ENCODE results near the gene GRM4.
"Not testable (repeated sequence)": the region's sequence is repeated elsewhere in the genome, so short reads cannot be mapped to it uniquely, and the experiment has no call there.

Gene GRM4

DNA sequence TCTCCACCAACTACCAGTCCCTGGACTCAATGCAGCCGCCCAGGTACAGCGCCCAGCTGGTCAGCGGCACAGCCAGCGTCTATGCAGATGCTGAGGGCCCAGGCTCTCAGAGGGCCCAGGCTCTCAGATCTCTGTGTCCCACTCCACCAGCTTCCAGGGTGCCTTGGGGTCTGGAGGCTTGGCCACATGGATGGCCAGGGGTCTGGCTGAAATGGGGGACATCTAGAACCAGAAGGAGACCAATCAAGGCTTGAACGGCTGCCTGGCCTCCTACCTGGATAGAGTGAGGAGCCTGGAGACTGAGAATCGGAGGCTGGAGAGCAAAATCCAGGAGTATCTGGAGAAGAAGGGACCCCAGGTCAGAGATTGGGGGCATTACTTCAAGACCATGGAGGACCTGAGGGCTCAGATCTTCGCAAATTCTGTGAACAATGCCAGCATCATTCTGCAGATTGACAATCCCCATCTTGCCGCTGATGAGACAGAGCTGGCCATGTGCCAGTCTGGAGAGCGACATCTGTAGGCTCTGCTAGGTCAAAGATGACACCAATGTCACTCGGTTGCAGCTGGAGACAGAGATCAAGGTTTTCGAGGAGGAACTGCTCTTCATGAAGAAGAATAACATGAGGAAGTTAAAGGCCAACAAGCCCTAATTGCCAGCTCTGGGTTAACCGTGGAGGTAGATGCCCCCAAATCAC, 44.1 kb upstream of the GRM4 start:
- Histone ChIP-seq H3K4me2 (ENCODE audit: low read length) (no peak overlapping the region), H3K27me3 (ENCODE audit: insufficient read depth, low read length) (no peaks in the 10 kb centered on the region), H3K27ac (ENCODE audit: low read depth, low read length, poor library complexity, severe bottlenecking) (no peak overlapping the region), H3F3A (ENCODE audit: insufficient read depth, low read length) (no peaks in the 10 kb centered on the region), H3K9ac (ENCODE audit: low read length) (no peak overlapping the region), H3K9me3 (ENCODE audit: low read length) (no peaks in the 10 kb centered on the region), H3K4me1 (ENCODE audit: insufficient read depth, low read length, severe bottlenecking) (peaks cover 3% of the 10 kb centered on the region), H4K20me1 (ENCODE audit: insufficient read depth, low read length) (no peaks in the 10 kb centered on the region), H3K36me3 (ENCODE audit: insufficient read depth, low read length) (no peaks in the 10 kb centered on the region), H3K4me3 (ENCODE audit: low read depth, low read length, poor library complexity, severe bottlenecking) (no peak overlapping the region), H2AFZ (ENCODE audit: low read length) (no peak overlapping the region), H3K79me2 (ENCODE audit: insufficient read depth, low read length) (no peaks in the 10 kb centered on the region), H3K9me2 (ENCODE audit: low read depth, low read length) (no peaks in the 10 kb centered on the region)
- TF ChIP-seq, protein P1, sequence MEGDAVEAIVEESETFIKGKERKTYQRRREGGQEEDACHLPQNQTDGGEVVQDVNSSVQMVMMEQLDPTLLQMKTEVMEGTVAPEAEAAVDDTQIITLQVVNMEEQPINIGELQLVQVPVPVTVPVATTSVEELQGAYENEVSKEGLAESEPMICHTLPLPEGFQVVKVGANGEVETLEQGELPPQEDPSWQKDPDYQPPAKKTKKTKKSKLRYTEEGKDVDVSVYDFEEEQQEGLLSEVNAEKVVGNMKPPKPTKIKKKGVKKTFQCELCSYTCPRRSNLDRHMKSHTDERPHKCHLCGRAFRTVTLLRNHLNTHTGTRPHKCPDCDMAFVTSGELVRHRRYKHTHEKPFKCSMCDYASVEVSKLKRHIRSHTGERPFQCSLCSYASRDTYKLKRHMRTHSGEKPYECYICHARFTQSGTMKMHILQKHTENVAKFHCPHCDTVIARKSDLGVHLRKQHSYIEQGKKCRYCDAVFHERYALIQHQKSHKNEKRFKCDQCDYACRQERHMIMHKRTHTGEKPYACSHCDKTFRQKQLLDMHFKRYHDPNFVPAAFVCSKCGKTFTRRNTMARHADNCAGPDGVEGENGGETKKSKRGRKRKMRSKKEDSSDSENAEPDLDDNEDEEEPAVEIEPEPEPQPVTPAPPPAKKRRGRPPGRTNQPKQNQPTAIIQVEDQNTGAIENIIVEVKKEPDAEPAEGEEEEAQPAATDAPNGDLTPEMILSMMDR (IDR thresholded peaks at IDR 0.05; ENCODE audit: low read length), result peak; percentile 56
- TF ChIP-seq EZH2 (IDR thresholded peaks at IDR 0.05; ENCODE audit: borderline replicate concordance, low read length), result no peak

DNA sequence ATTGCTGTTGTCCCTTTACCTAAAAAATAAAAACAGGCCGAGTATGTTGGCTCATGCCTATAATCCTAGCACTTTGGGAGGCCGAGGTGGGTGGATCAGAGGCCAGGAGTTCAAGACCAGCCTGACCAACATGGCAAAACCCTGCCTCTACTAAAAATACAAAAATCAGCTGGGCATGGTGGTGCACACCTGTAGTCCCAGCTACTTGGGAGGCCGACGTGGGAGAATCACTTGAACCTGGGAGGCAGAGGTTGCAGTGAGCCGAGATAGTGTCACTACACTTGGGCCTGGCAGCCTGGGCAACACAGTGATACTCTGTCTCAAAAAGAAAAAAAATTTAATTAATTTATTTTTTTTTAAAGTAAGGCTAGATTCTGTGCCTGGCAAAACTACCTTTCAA, 38.8 kb upstream of the GRM4 start:
- H3K4me1 ChIP-seq (ENCODE audit: insufficient read depth, low read length, severe bottlenecking), result peaks cover 12% of the 10 kb centered on the region
- H3K9me2 ChIP-seq (ENCODE audit: low read depth, low read length); H3K27me3 ChIP-seq (ENCODE audit: insufficient read depth, low read length); H3K4me2 ChIP-seq (ENCODE audit: low read length); H3K4me3 ChIP-seq (ENCODE audit: low read depth, low read length, poor library complexity, severe bottlenecking); H3K36me3 ChIP-seq (ENCODE audit: insufficient read depth, low read length); H3K9ac ChIP-seq (ENCODE audit: low read length); H3K79me2 ChIP-seq (ENCODE audit: insufficient read depth, low read length); H4K20me1 ChIP-seq (ENCODE audit: insufficient read depth, low read length); H2AFZ ChIP-seq (ENCODE audit: low read length); H3K27ac ChIP-seq (ENCODE audit: low read depth, low read length, poor library complexity, severe bottlenecking); H3K9me3 ChIP-seq (ENCODE audit: low read length); H3F3A ChIP-seq (ENCODE audit: insufficient read depth, low read length): not testable (repeated sequence)

DNA sequence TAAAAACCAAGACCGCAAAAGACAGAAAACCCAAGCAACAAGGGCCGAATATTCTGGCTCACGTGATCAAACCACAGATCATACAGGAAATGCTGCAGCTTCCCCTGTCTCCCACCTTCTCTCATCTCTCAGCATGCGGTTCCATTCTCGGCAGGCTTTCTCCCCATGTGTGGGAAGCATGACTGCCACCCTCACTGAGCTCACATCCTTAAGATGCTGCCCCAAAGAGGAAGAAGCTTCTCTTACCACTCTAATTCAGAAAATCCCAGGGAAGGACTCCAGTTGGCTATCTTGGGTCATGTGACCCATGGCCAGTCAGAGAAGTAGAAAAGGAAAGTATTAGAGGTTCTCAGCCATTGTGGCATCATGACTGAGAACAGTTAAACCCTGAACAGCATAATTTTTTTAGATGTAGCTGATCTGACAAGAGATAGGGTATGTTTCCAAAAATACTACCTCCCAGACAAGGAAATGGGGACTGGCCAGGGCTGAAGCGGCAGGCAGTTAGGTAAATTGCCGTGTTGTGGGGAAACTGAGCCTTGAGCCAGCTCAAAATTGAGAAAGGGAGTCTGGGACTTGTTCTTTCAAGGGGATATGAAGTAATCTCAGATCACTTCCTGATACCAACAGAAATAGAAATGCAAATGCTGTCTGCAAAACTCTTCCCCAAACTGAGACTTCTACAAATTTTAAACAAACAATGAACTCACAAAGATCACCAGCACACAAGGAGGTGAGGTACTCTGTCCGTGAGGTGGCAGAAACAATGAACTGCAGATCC, 37.1 kb upstream of the GRM4 start:
- Histone ChIP-seq H3K79me2 (ENCODE audit: insufficient read depth, low read length) (no peaks in the 10 kb centered on the region), H3K4me1 (ENCODE audit: insufficient read depth, low read length, severe bottlenecking) (peaks cover 12% of the 10 kb centered on the region), H3K9me2 (ENCODE audit: low read depth, low read length) (no peaks in the 10 kb centered on the region), H3K9me3 (ENCODE audit: low read length) (0 out of 2 replicates have a peak, but pooled peaks cover 3% of the 10 kb centered on the region), H3K27me3 (ENCODE audit: insufficient read depth, low read length) (peaks cover 7% of the 10 kb centered on the region; the same call in 1 of the 2 replicates), H4K20me1 (ENCODE audit: insufficient read depth, low read length) (no peaks in the 10 kb centered on the region), H3K9ac (ENCODE audit: low read length) (no peak overlapping the region), H3K4me2 (ENCODE audit: low read length) (peak overlapping the region; percentile 37), H3F3A (ENCODE audit: insufficient read depth, low read length) (no peaks in the 10 kb centered on the region), H3K4me3 (ENCODE audit: low read depth, low read length, poor library complexity, severe bottlenecking) (peak overlapping the region; percentile 15), H2AFZ (ENCODE audit: low read length) (peak overlapping the region; percentile 62; the same call in 1 of the 2 replicates), H3K36me3 (ENCODE audit: insufficient read depth, low read length) (no peaks in the 10 kb centered on the region), H3K27ac (ENCODE audit: low read depth, low read length, poor library complexity, severe bottlenecking) (no peak overlapping the region)
- TF ChIP-seq, protein P1 (IDR thresholded peaks at IDR 0.05; ENCODE audit: low read length), result no peak
- TF ChIP-seq EZH2 (IDR thresholded peaks at IDR 0.05; ENCODE audit: borderline replicate concordance, low read length), result no peak

All from OCI-LY1 (cell line).